ENCODE data around the gene AURKAIP1. TPM values are rescaled to one million over a fixed set of nuclear protein-coding genes. Genes with fewer than 3 reads are reported as not detected.
A peak's percentile ranks its signal among the peaks of the same experiment; 100 is the strongest.

Gene AURKAIP1
- total and polyA plus RNA-seq, 2 of the 4 experiments (the other 2 are of a cell fraction), result 45.7 to 107 TPM

DNA sequence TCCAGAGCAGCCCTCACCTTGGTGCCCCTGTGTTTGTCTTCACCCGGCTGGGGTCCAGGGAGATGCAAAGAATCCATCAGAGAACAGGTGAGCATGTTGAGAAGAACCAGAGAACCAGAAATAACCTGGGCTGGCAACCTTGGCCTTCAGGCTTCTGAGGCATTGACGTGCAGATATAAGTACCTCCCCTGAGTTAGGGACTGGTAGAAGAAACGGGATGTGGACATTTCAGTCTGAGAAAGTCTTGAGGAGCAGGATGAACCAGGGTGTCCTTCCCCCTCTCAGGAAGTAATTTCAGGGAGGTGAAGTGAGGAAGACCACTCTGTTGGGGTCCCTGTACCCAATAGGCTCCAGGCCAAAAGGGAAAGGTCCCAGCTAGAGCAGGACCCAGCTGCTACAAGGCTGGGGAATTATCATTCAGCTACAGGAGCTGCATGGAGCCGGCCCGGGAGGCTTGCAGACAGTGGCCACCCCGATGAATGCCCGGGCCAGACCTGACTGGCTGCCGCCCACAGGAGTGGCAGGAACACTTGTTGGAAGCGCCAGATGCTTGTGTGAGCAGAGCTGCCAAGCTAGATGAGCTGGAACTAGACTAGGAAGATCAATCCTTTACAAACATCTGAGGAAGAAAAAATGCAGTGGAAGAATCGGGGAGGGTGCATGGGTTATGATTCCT lies 1.7 kb upstream of the AURKAIP1 start:
- Histone ChIP-seq H3K4ac (ENCODE audit: low read depth, low read length) (no peak overlapping the region), H2AK5ac (ENCODE audit: low read depth, low read length) (peak overlapping the region; percentile 96; the same call in 1 of the 2 replicates), H3K14ac (replicated peaks; ENCODE audit: low read depth, low read length) (no peak overlapping the region), H4K20me1 (ENCODE audit: insufficient read depth, low read length) (peaks cover 10% of the 10 kb centered on the region; the same call in 1 of the 2 replicates), H3K23ac (ENCODE audit: low read depth, low read length) (no peak overlapping the region), H3K4me1 (ENCODE audit: control insufficient read depth, insufficient read depth, low read length) (peaks cover 10% of the 10 kb centered on the region), H3K36me3 (ENCODE audit: control insufficient read depth, insufficient read depth, low read length) (peaks cover 11% of the 10 kb centered on the region), H2AK9ac (replicated peaks; ENCODE audit: low read depth, low read length, poor library complexity) (no peak overlapping the region), H3K9me3 (ENCODE audit: control insufficient read depth, insufficient read depth, low read length) (no peaks in the 10 kb centered on the region), H3K79me1 (ENCODE audit: low read depth in 1 of 2, low read length in 2 of 2) (peaks cover 3 to 40% of the 10 kb centered on the region in 2 experiments; a peak in 3 of 4 replicates), H4K5ac (ENCODE audit: low read depth, low read length) (0 out of 2 replicates have a peak overlapping the region, but pooled peaks have one; percentile 19), H3K4me2 (ENCODE audit: low read depth, low read length) (no peak overlapping the region), H3K56ac (ENCODE audit: extremely low read depth, insufficient read depth, low read length) (no peak overlapping the region), H2BK20ac (ENCODE audit: low read depth, low read length) (no peak overlapping the region), H3K18ac (ENCODE audit: low read depth, low read length) (no peak overlapping the region), H3K9me1 (ENCODE audit: insufficient read depth, low read length) (0 out of 2 replicates have a peak, but pooled peaks cover 5% of the 10 kb centered on the region), H4K8ac (ENCODE audit: low read depth in 2 of 2, low read length in 2 of 2) (peak overlapping the region; percentile 76 to 97; a peak in 2 of 4 replicates), H2BK5ac (ENCODE audit: low read depth, low read length, poor library complexity, severe bottlenecking) (no peak overlapping the region), H3K27me3 (ENCODE audit: control insufficient read depth, insufficient read depth, low read length) (no peaks in the 10 kb centered on the region), H2BK15ac (ENCODE audit: low read depth, low read length) (no peak overlapping the region), H3K27ac (ENCODE audit: insufficient read depth, low read length) (no peak overlapping the region), H4K91ac (ENCODE audit: insufficient read depth, low read depth, low read length) (no peak overlapping the region), H2BK120ac (ENCODE audit: low read depth, low read length) (no peak overlapping the region), H3K4me3 (ENCODE audit: insufficient read depth, low read depth, low read length) (no peak overlapping the region), H3K9ac (ENCODE audit: low read depth, low read length) (no peak overlapping the region), H2AFZ (replicated peaks; ENCODE audit: low read length, poor library complexity) (no peak overlapping the region)
- no peak for TF ChIP-seq MXI1 (IDR thresholded peaks at IDR 0.05; ENCODE audit: borderline replicate concordance, low read depth, low read length)
- TF ChIP-seq MAZ (IDR thresholded peaks at IDR 0.05; ENCODE audit: borderline replicate concordance, low read depth, low read length), result no peak
- TF ChIP-seq, protein P1, sequence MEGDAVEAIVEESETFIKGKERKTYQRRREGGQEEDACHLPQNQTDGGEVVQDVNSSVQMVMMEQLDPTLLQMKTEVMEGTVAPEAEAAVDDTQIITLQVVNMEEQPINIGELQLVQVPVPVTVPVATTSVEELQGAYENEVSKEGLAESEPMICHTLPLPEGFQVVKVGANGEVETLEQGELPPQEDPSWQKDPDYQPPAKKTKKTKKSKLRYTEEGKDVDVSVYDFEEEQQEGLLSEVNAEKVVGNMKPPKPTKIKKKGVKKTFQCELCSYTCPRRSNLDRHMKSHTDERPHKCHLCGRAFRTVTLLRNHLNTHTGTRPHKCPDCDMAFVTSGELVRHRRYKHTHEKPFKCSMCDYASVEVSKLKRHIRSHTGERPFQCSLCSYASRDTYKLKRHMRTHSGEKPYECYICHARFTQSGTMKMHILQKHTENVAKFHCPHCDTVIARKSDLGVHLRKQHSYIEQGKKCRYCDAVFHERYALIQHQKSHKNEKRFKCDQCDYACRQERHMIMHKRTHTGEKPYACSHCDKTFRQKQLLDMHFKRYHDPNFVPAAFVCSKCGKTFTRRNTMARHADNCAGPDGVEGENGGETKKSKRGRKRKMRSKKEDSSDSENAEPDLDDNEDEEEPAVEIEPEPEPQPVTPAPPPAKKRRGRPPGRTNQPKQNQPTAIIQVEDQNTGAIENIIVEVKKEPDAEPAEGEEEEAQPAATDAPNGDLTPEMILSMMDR (conservative IDR thresholded peaks at IDR 0.05; ENCODE audit: low read depth, low read length), result no peak
- TF ChIP-seq RAD21 (IDR thresholded peaks at IDR 0.05; ENCODE audit: low read length), result no peak
- no peak for TF ChIP-seq SMC3 (IDR thresholded peaks at IDR 0.05; ENCODE audit: low read depth, low read length)
- TF ChIP-seq NFE2L2 (IDR thresholded peaks at IDR 0.05; ENCODE audit: low read depth, low read length), result no peak
- TF ChIP-seq CEBPB (IDR thresholded peaks at IDR 0.05; ENCODE audit: low read depth, low read length), result no peak
- TF ChIP-seq, protein P2, sequence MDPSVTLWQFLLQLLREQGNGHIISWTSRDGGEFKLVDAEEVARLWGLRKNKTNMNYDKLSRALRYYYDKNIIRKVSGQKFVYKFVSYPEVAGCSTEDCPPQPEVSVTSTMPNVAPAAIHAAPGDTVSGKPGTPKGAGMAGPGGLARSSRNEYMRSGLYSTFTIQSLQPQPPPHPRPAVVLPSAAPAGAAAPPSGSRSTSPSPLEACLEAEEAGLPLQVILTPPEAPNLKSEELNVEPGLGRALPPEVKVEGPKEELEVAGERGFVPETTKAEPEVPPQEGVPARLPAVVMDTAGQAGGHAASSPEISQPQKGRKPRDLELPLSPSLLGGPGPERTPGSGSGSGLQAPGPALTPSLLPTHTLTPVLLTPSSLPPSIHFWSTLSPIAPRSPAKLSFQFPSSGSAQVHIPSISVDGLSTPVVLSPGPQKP (IDR thresholded peaks at IDR 0.05; ENCODE audit: borderline replicate concordance, low read depth, low read length), result no peak
- no peak for TF ChIP-seq RFX5 (IDR thresholded peaks at IDR 0.05; ENCODE audit: low read depth, low read length)
- no TSS peak for BruUV-seq (replicated peaks)
- ATAC-seq (ENCODE audit: low read depth) (no peak), DNase-seq (no peak)
- POLR2A ChIA-PET (ENCODE audit: unreplicated experiment), result no interaction called here
- dilution Hi-C loops (cut with HindIII; ENCODE audit: low sequenced_read_pairs, unreplicated experiment) (no loop called here), intact Hi-C loops (cut with micrococcal nuclease) (no loop called here), in situ Hi-C loops (cut with MboI; ENCODE audit: low sequenced_read_pairs) (no loop called here)
- 100% methylated on average over 1 of the region's 10 CpGs; no CpG with 5 or more reads in 1 of the 2 experiments for WGBS, 2 experiments (ENCODE audit: extremely low coverage in 2 of 2, insufficient read length in 1 of 2)
- CTCF ChIA-PET, result no interaction called here
